HG03139 (cell line): ENCODE results near the gene CAMSAP3.

Experiments used
- ATAC-seq: cut with Tn5 transposase; IDR thresholded peaks from one replicate; pipeline ENCODE4 v1.9.1; 2021; ENCODE audit not compliant: unreplicated experiment

CAMSAP3 gene

GRCh38 chr19:7646426-7646700 is 50.7 kb downstream of the CAMSAP3 start:
- no peak for ATAC-seq

DNA sequence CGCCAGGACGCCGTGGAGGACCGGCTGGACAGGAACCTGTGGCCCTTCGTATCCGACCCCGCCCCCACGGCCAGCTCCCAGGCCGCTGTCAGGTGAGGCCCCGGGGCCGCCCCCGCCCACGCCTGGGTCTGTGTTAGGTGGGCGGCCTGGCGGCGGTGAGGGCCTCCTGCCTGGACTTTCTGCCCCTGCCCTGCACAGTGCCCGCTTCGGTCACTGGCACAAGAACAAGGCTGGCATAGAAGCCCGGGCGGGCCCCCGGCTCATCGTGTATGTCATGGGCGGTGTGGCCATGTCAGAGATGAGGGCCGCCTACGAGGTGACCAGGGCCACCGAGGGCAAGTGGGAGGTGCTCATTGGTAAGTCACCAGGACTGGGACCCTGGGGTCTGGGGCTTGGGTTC is 51.5 kb downstream of the CAMSAP3 start:
- ATAC-seq: no peak

DNA sequence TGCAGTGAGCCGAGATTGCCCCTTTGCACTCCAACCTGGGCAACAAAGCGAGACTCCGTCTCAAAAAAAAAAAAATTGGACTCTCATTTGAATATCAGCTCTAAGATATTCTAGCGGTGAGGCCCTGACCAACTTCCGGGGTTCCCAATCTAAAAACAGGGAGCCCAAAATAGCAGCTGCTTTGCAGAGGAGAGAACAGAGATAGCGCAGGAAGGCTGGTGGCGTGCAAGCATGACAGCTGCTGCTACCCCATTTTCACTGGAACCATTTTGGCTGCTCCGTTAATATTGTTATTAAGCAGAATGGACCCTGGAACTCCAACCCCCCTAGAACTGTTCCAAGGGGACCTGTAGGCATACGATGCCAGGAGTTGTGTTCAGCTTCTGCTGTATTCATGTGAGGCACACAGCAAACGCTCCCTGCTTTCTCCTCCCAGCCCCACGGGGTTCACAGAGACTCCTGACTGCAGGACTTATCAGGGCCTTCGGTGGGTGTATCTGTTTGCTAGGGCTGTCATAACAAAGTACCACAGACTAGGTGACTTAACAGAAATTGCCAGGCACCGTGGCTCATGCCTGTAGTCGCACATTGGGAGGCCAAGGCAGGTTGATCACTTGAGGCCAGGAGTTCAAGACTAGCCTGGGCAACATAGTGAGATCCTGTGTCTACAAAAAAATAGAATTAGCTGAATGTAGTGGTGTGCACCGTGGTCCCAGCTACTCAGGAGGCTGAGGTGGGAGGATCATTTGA is 52.8 kb downstream of the CAMSAP3 start:
- ATAC-seq: no peak

GRCh38 chr19:7650148-7650547 is 54.5 kb downstream of the CAMSAP3 start:
- ATAC-seq: no peak

GRCh38 chr19:7652061-7652641 is 56.5 kb downstream of the CAMSAP3 start:
- no peak for ATAC-seq

DNA sequence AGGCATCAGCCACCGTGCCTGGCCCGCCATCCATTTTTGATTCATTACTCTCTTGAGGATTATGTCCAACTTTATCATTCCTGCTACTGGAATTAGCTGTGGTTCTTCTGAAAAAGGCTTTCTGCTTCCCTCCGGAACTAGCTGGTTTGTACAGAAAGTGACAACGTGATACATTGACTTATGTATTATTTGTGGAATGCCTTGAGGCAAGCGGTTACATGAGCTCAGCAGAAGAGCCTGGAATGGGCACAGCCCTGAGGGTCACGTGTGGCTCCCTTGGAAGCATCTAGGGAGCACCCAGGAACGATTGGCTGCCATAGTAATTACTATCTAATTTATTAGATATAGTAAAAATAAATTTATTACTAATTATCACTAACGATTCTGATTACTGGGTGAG is 58.7 kb downstream of the CAMSAP3 start:
- ATAC-seq: no peak

DNA sequence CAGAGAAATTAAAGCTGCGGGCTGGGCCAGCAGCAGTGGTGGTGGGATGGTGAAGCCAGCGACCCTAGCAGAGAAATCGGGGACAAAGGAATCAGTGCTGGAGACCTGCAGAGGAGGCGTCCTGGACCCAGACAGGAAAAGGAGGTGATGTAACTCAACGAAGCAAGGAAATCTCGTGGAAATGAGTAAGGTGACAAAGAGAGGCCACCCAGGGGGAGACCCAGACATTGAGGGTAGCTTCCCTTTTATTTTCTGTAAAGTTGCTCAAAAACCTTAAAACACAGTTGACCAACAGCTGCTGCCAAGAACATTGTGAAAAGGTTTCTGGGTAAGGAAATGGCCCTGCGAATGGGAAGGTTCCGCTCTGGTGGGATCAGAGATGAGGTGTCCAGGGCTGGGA is 59.9 kb downstream of the CAMSAP3 start:
- ATAC-seq: no peak

- ATAC-seq: no peak
These were observed 61.6 kb downstream of the CAMSAP3 start for GRCh38 chr19:7657131-7657751.

DNA sequence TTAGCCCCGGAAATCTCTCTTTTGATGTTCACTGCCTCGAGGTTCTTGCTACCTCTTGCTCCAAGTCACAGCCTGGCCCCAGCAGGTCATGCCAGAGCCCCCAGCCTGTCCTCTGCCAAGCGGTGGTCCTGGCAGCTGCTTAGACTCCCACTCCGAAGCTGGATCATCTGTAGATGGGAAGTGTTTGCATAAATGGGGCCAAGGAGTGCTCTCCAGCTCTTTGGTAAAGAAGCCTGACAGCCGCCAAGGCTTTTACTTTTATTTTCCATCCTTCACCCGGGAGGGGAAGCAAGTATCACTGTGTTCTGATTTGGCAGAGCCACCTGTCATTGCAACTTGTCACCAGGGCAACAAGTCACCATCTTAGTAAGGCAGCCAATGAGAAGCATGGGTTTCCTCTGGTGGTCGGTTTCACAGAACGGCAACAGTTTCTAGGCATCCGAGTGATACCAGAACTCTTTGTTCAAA is 62.6 kb downstream of the CAMSAP3 start:
- ATAC-seq: no peak

DNA sequence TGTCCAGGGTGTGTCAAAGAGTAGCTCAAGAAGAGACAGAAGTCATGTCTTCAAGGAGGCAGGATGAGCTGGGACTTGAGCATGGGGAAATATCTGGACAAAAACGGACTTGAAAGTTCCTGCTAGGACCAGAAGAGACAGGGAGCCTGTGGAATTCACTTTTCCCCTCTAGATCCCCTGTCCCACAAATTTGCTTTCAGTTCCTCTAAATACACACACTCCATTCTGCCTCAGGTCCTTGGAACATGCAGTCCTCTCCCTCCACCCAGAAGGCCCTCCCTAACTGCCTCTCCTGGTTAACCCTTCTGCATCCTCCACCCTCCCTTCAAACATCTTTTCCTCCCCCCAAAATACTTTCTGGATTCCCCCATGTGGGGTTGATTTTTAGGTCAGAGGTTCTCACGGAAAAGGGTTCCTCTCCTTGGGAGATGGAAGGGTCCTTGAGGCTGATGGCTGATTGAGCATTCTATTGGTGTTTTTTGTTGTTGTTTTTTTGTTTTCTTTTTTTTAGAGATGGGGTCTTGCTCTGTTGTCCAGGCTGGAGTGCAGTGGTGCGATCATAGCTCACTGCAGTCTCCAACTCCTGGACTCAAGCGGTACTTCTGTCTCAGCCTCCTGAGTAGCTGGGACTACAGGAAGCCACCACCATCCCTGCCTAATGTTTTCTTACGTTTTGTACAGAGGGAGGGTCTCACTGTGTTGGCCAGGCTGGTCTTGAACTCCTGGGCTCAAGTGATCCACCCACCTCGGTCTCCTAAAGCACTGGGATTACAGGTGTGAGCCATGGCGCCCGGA is 66.3 kb downstream of the CAMSAP3 start:
- ATAC-seq: no peak

DNA sequence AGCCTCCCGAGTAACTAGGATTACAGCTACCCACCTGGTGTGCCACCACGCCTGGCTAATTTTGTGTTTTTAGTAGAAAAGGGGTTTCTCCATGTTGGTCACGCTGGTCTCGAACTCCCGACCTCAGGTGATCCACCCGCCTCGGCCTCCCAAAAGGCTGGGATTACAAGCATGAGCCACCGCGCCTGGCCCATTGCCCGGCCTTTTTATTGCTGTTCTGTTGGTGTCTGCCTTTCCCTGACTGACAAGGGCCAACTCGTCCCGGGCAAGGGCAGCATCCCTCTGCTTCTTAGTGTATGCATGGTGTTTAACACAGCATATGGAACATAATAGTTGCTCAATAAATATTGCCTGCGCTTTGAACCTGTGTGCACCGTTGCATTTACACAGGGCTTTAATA is 67.0 kb downstream of the CAMSAP3 start:
- no peak for ATAC-seq

GRCh38 chr19:7663706-7664105 is 68.0 kb downstream of the CAMSAP3 start:
- ATAC-seq: no peak

GRCh38 chr19:7665076-7665475 is 69.4 kb downstream of the CAMSAP3 start:
- no peak for ATAC-seq
